ENCODE measurements around the gene TP53BP2. TPM values are rescaled to one million over a fixed set of nuclear protein-coding genes. Genes with fewer than 3 reads are reported as not detected.

Gene TP53BP2
- total and polyA plus RNA-seq, 2 experiments from 2014 or later = 31.6 to 57.8 TPM

- Histone ChIP-seq H3K27ac (no peak overlapping the region), H3K4me2 (no peak overlapping the region), H2AFZ (no peak overlapping the region), H4K20me1 (ENCODE audit: insufficient read depth, poor library complexity, severe bottlenecking) (no peaks in the 10 kb centered on the region), H3K36me3 (replicated peaks; ENCODE audit: insufficient read depth, low read depth) (no peaks in the 10 kb centered on the region), H3K79me2 (no peaks in the 10 kb centered on the region), H3K4me3 (no peak overlapping the region), H3K4me1 (ENCODE audit: insufficient read depth) (no peaks in the 10 kb centered on the region), H3K9me2 (replicated peaks; ENCODE audit: insufficient read depth) (no peaks in the 10 kb centered on the region), H3K9me3 (ENCODE audit: low read depth) (no peaks in the 10 kb centered on the region), H3K27me3 (no peaks in the 10 kb centered on the region)
- 83% methylated on average over 8 of the region's 8 CpGs for WGBS (ENCODE audit: low lambda C conversion rate, missing lambda C conversion rate)
- no peak for TF ChIP-seq EZH2phosphoT487 (IDR thresholded peaks at IDR 0.05; ENCODE audit: low read depth, severe bottlenecking, unreplicated experiment)
- TF ChIP-seq EZH2 (IDR thresholded peaks at IDR 0.05; ENCODE audit: borderline replicate concordance) = no peak
- TF ChIP-seq, protein P1, sequence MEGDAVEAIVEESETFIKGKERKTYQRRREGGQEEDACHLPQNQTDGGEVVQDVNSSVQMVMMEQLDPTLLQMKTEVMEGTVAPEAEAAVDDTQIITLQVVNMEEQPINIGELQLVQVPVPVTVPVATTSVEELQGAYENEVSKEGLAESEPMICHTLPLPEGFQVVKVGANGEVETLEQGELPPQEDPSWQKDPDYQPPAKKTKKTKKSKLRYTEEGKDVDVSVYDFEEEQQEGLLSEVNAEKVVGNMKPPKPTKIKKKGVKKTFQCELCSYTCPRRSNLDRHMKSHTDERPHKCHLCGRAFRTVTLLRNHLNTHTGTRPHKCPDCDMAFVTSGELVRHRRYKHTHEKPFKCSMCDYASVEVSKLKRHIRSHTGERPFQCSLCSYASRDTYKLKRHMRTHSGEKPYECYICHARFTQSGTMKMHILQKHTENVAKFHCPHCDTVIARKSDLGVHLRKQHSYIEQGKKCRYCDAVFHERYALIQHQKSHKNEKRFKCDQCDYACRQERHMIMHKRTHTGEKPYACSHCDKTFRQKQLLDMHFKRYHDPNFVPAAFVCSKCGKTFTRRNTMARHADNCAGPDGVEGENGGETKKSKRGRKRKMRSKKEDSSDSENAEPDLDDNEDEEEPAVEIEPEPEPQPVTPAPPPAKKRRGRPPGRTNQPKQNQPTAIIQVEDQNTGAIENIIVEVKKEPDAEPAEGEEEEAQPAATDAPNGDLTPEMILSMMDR (IDR thresholded peaks at IDR 0.05; ENCODE audit: poor library complexity) = no peak
- DNase-seq (ENCODE audit: low spot score) = no peak
Measured at GRCh38 chr1:223859058-223859457, 13.3 kb upstream of the TP53BP2 start.

DNA sequence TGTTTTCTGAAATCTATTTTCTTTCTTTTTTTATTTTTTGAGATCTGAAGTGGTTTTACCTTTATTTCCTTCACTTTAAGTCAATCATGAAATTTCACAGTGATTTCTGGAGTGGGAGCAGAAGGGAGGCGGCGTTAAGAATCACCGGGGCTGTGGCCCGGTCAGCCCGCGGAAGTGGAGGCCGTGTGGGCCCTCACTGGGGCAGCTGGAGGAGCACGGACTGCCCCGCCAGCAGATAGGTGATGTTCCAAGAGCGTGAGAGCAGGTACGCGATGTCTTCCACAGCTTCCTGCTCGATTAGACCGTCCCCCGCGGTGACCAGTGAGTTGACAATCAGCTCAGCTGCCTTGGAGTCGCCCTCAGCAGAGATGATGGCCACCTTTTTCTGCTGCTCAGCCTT is 10.6 kb upstream of the TP53BP2 start:
- no peaks in the 10 kb centered on the region for H3K4me1 ChIP-seq (ENCODE audit: insufficient read depth)
- H3K79me2 ChIP-seq = no peaks in the 10 kb centered on the region
- no peaks in the 10 kb centered on the region for H3K9me3 ChIP-seq (ENCODE audit: low read depth)
- no peak overlapping the region for H2AFZ ChIP-seq
- WGBS (ENCODE audit: low lambda C conversion rate, missing lambda C conversion rate) = 96% methylated on average over 17 of the region's 17 CpGs
- no peak overlapping the region for H3K4me2 ChIP-seq
- no peak overlapping the region for H3K27ac ChIP-seq
- no peaks in the 10 kb centered on the region for H3K9me2 ChIP-seq (replicated peaks; ENCODE audit: insufficient read depth)
- H3K27me3 ChIP-seq = no peaks in the 10 kb centered on the region
- no peak overlapping the region for H3K4me3 ChIP-seq
- no peaks in the 10 kb centered on the region for H3K36me3 ChIP-seq (replicated peaks; ENCODE audit: insufficient read depth, low read depth)
- no peak for DNase-seq (ENCODE audit: low spot score)
- H4K20me1 ChIP-seq (ENCODE audit: insufficient read depth, poor library complexity, severe bottlenecking) = no peaks in the 10 kb centered on the region
- TF ChIP-seq, protein P1 (IDR thresholded peaks at IDR 0.05; ENCODE audit: poor library complexity) = no peak
- TF ChIP-seq EZH2phosphoT487 (IDR thresholded peaks at IDR 0.05; ENCODE audit: low read depth, severe bottlenecking, unreplicated experiment) = no peak
- no peak for TF ChIP-seq EZH2 (IDR thresholded peaks at IDR 0.05; ENCODE audit: borderline replicate concordance)

DNA sequence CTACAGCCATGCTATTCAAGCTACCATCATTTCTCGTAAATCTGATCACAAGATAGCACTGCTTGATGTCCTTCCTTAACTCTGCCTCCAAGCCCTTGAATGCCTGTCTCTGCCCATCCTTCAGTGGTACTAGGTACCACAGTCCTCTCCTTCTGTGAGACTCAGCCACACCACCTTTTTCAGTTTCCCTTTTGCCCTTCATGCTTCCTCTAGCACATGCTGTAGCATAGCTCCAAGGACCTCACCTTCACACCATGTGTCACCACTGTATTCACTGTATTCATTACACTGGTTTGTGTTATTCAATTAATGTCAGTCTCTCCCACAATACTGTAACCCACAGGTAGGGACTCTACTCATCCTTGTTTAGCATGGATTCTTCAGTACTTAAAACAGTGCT is 8.0 kb upstream of the TP53BP2 start:
- WGBS (ENCODE audit: low lambda C conversion rate, missing lambda C conversion rate) = 83% methylated on average over 1 of the region's 1 CpG
- no peaks in the 10 kb centered on the region for H3K36me3 ChIP-seq (replicated peaks; ENCODE audit: insufficient read depth, low read depth)
- no peak overlapping the region for H3K27ac ChIP-seq
- no peaks in the 10 kb centered on the region for H3K79me2 ChIP-seq
- TF ChIP-seq EZH2 (IDR thresholded peaks at IDR 0.05; ENCODE audit: borderline replicate concordance) (no peak), EZH2phosphoT487 (IDR thresholded peaks at IDR 0.05; ENCODE audit: low read depth, severe bottlenecking, unreplicated experiment) (no peak)
- TF ChIP-seq, protein P1 (IDR thresholded peaks at IDR 0.05; ENCODE audit: poor library complexity) = no peak
- no peaks in the 10 kb centered on the region for H3K9me3 ChIP-seq (ENCODE audit: low read depth)
- no peaks in the 10 kb centered on the region for H3K27me3 ChIP-seq
- H2AFZ ChIP-seq = no peak overlapping the region
- DNase-seq (ENCODE audit: low spot score) = no peak
- no peaks in the 10 kb centered on the region for H3K9me2 ChIP-seq (replicated peaks; ENCODE audit: insufficient read depth)
- H3K4me1 ChIP-seq (ENCODE audit: insufficient read depth) = no peaks in the 10 kb centered on the region
- H3K4me2 ChIP-seq = no peak overlapping the region
- H3K4me3 ChIP-seq = no peak overlapping the region
- no peaks in the 10 kb centered on the region for H4K20me1 ChIP-seq (ENCODE audit: insufficient read depth, poor library complexity, severe bottlenecking)

DNA sequence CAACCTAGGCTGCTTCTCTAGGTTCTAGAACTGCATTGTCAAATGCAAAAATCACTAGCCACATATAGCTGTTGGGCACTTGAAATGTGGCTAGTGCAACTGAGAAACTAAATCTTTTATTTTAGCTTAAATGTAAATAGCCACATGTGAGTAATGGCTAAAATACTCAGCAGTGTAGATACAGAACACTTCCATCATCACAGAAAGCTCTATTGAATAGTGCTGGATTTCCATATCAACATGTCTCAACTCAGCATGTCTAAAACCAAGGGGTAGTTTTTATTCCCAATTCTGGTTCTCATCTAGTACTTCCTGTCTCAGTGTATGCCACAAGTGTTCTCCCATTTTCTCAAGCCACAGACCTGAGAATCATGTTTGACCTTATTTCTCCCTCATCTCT is 7.5 kb upstream of the TP53BP2 start:
- no peak overlapping the region for H3K4me3 ChIP-seq
- TF ChIP-seq EZH2phosphoT487 (IDR thresholded peaks at IDR 0.05; ENCODE audit: low read depth, severe bottlenecking, unreplicated experiment) (no peak), EZH2 (IDR thresholded peaks at IDR 0.05; ENCODE audit: borderline replicate concordance) (no peak)
- TF ChIP-seq, protein P1 (IDR thresholded peaks at IDR 0.05; ENCODE audit: poor library complexity) = no peak

More for the DNA sequence above, 7.5 kb upstream of the TP53BP2 start:
- Histone ChIP-seq H3K9me3 (ENCODE audit: low read depth) (no peaks in the 10 kb centered on the region), H3K27me3 (no peaks in the 10 kb centered on the region), H2AFZ (no peak overlapping the region), H3K4me2 (no peak overlapping the region), H3K79me2 (no peaks in the 10 kb centered on the region), H3K27ac (no peak overlapping the region), H3K4me1 (ENCODE audit: insufficient read depth) (no peaks in the 10 kb centered on the region), H4K20me1 (ENCODE audit: insufficient read depth, poor library complexity, severe bottlenecking) (no peaks in the 10 kb centered on the region), H3K36me3 (replicated peaks; ENCODE audit: insufficient read depth, low read depth) (no peaks in the 10 kb centered on the region), H3K9me2 (replicated peaks; ENCODE audit: insufficient read depth) (no peaks in the 10 kb centered on the region)
- no peak for DNase-seq (ENCODE audit: low spot score)
